DOHH2 (cell line): Measurements from ENCODE around the gene NR4A2.

Source experiments
- H3F3A ChIP-seq: fragments of 200-600 bp; sonication (generic), shearing (Covaris generic); 2 replicates; pipeline ENCODE4 v1.6.0; 2016; ENCODE audit warnings: antibody characterized with exemption, mild to moderate bottlenecking; ENCODE audit not compliant: control insufficient read depth, insufficient read depth
- H3K27ac ChIP-seq: fragments of 200-600 bp; sonication (generic); 2 replicates; pipeline ENCODE4 v1.5.1; 2014; ENCODE audit warnings: low read depth, mild to moderate bottlenecking, low read length, moderate library complexity
- H3K27me3 ChIP-seq: fragments of 200-600 bp; sonication (generic); 2 replicates; pipeline ENCODE4 v1.6.1; 2014; ENCODE audit warnings: mild to moderate bottlenecking, low read length, mixed read lengths; ENCODE audit not compliant: control insufficient read depth
- H3K36me3 ChIP-seq: fragments of 200-600 bp; sonication (generic); 2 replicates; pipeline ENCODE4 v1.6.1; 2014; ENCODE audit warnings: mild to moderate bottlenecking, low read length, moderate library complexity, mixed read lengths; ENCODE audit not compliant: control insufficient read depth
- H3K4me1 ChIP-seq: fragments of 200-600 bp; sonication (generic); 2 replicates; pipeline ENCODE4 v1.6.1; 2014; ENCODE audit warnings: mild to moderate bottlenecking, low read length, mixed read lengths; ENCODE audit not compliant: control insufficient read depth
- H3K4me2 ChIP-seq: fragments of 200-600 bp; sonication (generic); 2 replicates; pipeline ENCODE4 v1.6.0; 2014; ENCODE audit warnings: mild to moderate bottlenecking, low read length, moderate library complexity
- H3K4me3 ChIP-seq: fragments of 200-600 bp; sonication (generic); 2 replicates; pipeline ENCODE4 v1.5.1; 2014; ENCODE audit warnings: mild to moderate bottlenecking, low read length, mixed read lengths
- H3K79me2 ChIP-seq: fragments of 200-600 bp; sonication (generic); 2 replicates; pipeline ENCODE4 v1.6.1; 2014; ENCODE audit warnings: mild to moderate bottlenecking, low read length, mixed read lengths; ENCODE audit not compliant: control insufficient read depth
- H3K9me2 ChIP-seq: fragments of 200-600 bp; sonication (generic); replicated peaks from 2 replicates; pipeline ENCODE4 v1.6.1; 2014; ENCODE audit warnings: mild to moderate bottlenecking, low read length, mixed read lengths; ENCODE audit not compliant: control insufficient read depth
- H3K9me3 ChIP-seq: fragments of 200-600 bp; sonication (generic); 2 replicates; pipeline ENCODE4 v1.6.1; 2014; ENCODE audit warnings: antibody characterized with exemption, low read length, mixed read lengths; ENCODE audit not compliant: control insufficient read depth, insufficient read depth
- H4K20me1 ChIP-seq: fragments of 200-600 bp; sonication (generic); 2 replicates; pipeline ENCODE4 v1.6.0; 2014; ENCODE audit warnings: low read depth, mild to moderate bottlenecking, antibody characterized with exemption, low read length, moderate library complexity; ENCODE audit not compliant: control insufficient read depth, insufficient read depth
- CTCF ChIP-seq: fragments of 200-600 bp; sonication (generic); IDR thresholded peaks from one replicate; pipeline ENCODE4 v1.5.1; 2014; ENCODE audit warnings: antibody characterized with exemption, mild to moderate bottlenecking, low read depth, low read length; ENCODE audit not compliant: poor library complexity, severe bottlenecking
- EZH2phosphoT487 ChIP-seq: fragments of 200-600 bp; sonication (generic); IDR thresholded peaks from 2 replicates; pipeline ENCODE4 v1.6.1; 2017; ENCODE audit warnings: borderline replicate concordance, mild to moderate bottlenecking, antibody characterized with exemption, low read length, moderate library complexity, mixed read lengths

The NR4A2 gene

GRCh38 chr2:156329927-156330726, 2.4 kb downstream of the NR4A2 start:
- H4K20me1 ChIP-seq: no peaks in the 10 kb centered on the region
- no peaks in the 10 kb centered on the region for H3K9me3 ChIP-seq
- TF ChIP-seq EZH2phosphoT487: no peak
- no peak for TF ChIP-seq CTCF
- H3K4me2 ChIP-seq: no peak overlapping the region
- no peaks in the 10 kb centered on the region for H3K79me2 ChIP-seq
- H3K4me3 ChIP-seq: no peak overlapping the region
- H3K36me3 ChIP-seq: no peaks in the 10 kb centered on the region
- no peaks in the 10 kb centered on the region for H3K9me2 ChIP-seq
- peaks cover 60% of the 10 kb centered on the region for H3K27me3 ChIP-seq
- H3K27ac ChIP-seq: no peak overlapping the region
- H3F3A ChIP-seq: peaks cover 4% of the 10 kb centered on the region
- peaks cover 29% of the 10 kb centered on the region for H3K4me1 ChIP-seq

GRCh38 chr2:156329031-156329926, 3.2 kb downstream of the NR4A2 start:
- Histone ChIP-seq H3K36me3 (no peaks in the 10 kb centered on the region), H3K79me2 (no peaks in the 10 kb centered on the region), H3F3A (no peaks in the 10 kb centered on the region), H3K4me3 (no peak overlapping the region), H3K27me3 (peaks cover 55% of the 10 kb centered on the region), H3K27ac (no peak overlapping the region), H4K20me1 (no peaks in the 10 kb centered on the region), H3K9me3 (no peaks in the 10 kb centered on the region), H3K4me2 (no peak overlapping the region), H3K4me1 (peaks cover 24% of the 10 kb centered on the region), H3K9me2 (no peaks in the 10 kb centered on the region)
- no peak for TF ChIP-seq CTCF
- TF ChIP-seq EZH2phosphoT487: no peak

- H3K4me2 ChIP-seq: no peak overlapping the region
- peaks cover 43% of the 10 kb centered on the region for H3K27me3 ChIP-seq
- TF ChIP-seq CTCF (no peak), EZH2phosphoT487 (no peak)
Observed at GRCh38 chr2:156327835-156328695, 4.5 kb downstream of the NR4A2 start.

More at GRCh38 chr2:156327835-156328695, 4.5 kb downstream of the NR4A2 start:
- Histone ChIP-seq H3F3A (no peaks in the 10 kb centered on the region), H3K4me3 (no peak overlapping the region), H3K4me1 (peaks cover 13% of the 10 kb centered on the region), H3K9me2 (no peaks in the 10 kb centered on the region), H3K36me3 (no peaks in the 10 kb centered on the region), H3K79me2 (no peaks in the 10 kb centered on the region), H3K27ac (no peak overlapping the region), H4K20me1 (no peaks in the 10 kb centered on the region), H3K9me3 (no peaks in the 10 kb centered on the region)
